DMS114 treated with DMSO at 0.1 percent for 48 hours (cell line): ENCODE data around the gene ABCA8.
"Not testable (repeated sequence)": the region's sequence is repeated elsewhere in the genome, so short reads cannot be mapped to it uniquely, and the experiment has no call there.

ENCODE experiments used
- DNase-seq: peaks from one replicate; lab custom pipeline; 2025; ENCODE audit not compliant: unreplicated experiment; lab: John Stamatoyannopoulos, UW

The ABCA8 gene

GRCh38 chr17:68831170-68831569, 124.0 kb downstream of the ABCA8 start:
- no peak for DNase-seq

GRCh38 chr17:68830313-68830712, 124.9 kb downstream of the ABCA8 start:
- no peak for DNase-seq

GRCh38 chr17:68829211-68829610, 126.0 kb downstream of the ABCA8 start:
- DNase-seq, result no peak

- no peak for DNase-seq
These were observed 130.5 kb downstream of the ABCA8 start for GRCh38 chr17:68824707-68825106.

GRCh38 chr17:68824185-68824584, 131.0 kb downstream of the ABCA8 start:
- DNase-seq, result not testable (repeated sequence)

GRCh38 chr17:68822719-68823289, 132.4 kb downstream of the ABCA8 start:
- no peak for DNase-seq

GRCh38 chr17:68821860-68822696, 133.1 kb downstream of the ABCA8 start:
- DNase-seq, result no peak

GRCh38 chr17:68820825-68821481, 134.2 kb downstream of the ABCA8 start:
- DNase-seq, result no peak

GRCh38 chr17:68820476-68820824, 134.7 kb downstream of the ABCA8 start:
- DNase-seq, result no peak

- DNase-seq, result no peak
These were observed 135.7 kb downstream of the ABCA8 start for GRCh38 chr17:68819465-68819864.
